HG02973 (cell line): Measurements from ENCODE around the gene COL27A1.

ENCODE experiments used
- ATAC-seq: cut with Tn5 transposase; IDR thresholded peaks from one replicate; pipeline ENCODE4 v1.9.1; 2021; ENCODE audit warnings: moderate library complexity; ENCODE audit not compliant: unreplicated experiment

COL27A1 gene

DNA sequence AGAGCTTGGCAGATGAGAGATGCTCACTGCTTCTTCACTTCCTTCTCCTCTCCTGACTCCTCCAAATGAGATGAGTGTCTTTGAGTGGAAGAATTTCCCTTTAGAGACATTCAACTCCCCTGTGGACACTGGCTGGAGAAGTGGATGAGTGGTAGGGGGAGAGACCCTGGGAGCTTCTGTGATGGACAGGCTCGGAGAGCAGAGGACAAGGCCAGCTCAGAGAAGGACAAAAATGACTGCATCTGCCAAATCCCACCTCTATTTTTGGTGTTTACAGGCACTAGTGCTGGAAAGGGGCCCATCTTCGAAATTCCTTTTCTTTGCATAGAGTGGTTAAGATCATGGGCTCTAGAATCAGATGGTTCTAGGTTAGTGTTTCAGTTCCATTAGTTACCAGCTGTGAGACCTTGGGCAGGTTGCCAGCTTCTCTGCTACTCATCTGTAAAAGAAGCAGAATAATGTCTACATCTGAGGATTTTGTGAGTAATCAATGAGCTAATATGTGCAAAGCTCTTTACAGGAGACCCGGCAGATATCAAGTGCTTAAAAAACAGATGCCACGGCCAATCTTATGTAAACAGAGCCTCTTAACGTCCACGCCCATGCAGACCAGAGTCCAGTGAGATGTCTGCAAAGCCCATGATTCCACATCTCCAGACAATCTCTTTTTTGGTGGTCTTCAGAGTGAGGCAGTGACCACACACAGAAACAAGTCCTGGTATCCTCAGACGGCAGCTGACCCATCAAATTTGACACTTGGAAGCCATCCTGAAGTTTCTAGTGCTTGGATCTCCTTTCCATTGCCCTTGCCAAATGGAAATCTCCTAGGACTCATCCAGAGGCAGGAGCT lies 13.6 kb upstream of the COL27A1 start:
- no peak for ATAC-seq

DNA sequence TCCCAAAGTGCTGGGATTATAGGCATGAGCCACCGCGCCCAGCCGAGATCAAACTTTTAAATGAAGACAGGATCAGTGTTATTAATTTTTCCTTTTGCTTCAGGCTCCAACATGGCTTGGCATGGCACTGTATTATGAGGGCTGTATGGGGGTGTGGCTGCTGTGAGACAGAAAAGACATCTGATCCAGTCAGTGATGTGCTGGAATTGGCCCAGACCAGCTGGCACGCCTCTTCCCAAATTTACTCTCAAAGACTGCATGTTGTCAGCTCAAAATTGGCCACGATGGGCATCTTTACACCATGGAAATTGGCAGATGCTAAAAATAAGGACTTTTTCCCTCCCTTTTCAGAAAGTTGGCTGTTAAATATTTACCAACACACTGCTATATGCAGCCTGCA lies 12.1 kb upstream of the COL27A1 start:
- ATAC-seq: no peak

DNA sequence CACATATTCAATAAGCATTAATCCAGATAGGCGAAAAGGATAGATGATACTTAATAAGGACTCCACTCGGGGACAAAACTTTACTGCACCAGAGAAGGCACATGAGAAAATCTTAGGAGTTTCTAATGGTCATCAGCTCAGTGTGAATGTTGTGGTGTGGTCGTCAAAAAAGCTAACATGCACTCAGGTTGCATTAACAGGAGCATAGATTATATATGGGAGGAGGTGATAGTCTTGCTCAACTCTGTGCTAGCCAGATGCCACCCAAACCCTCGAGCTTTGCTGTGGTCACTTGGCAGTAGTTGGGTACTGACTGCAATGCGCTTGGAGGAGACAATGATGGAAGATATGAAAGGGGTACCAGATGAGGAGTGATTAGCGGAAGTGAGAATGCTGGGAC lies 8.6 kb upstream of the COL27A1 start:
- no peak for ATAC-seq

DNA sequence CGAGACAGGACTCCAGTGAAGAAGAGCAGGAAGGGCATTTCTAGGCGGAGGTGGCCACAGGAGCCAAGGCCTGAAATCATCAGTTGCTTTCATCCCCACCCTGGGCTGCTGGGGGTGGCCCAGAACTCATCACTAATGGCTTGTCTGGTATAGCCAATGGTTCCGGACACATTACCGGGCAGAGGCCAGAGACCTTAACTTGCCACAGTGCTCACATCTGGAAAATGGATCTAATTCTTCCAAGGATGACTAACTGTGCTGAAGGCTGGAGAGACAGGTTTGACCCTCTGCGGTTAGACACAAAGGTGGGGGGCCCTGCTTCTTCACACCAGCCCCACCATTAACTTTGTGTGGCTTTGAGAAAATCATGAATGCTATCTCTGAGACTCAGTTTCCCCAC lies 6.2 kb upstream of the COL27A1 start:
- ATAC-seq: no peak

DNA sequence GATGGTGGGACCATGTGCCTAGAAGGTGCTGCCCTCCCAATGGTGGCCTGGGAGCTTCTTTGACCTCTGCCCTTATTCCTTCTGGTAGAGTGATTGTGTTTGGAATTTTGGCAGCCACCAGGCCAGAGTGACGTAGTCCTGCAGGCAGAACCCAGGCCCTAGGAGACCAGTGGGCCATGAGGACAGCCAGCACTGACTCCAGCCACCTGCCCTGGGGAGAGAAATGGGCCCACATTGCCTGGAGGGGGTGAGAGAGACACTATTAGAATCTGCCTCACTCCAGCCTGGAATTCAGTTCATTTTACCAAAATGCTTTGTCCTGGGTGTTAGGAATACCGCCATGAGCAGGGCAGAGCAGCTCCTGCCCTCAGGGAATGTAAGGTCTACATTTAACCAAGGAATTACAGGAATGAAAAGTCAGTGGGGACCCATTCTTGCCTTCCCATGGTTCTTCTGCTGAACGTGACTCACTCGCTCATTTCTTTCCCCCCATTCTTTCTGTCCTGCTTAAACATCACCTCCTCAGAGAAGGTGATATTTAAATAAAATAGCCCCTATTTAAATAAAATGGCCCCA lies 5.5 kb upstream of the COL27A1 start:
- ATAC-seq: no peak

DNA sequence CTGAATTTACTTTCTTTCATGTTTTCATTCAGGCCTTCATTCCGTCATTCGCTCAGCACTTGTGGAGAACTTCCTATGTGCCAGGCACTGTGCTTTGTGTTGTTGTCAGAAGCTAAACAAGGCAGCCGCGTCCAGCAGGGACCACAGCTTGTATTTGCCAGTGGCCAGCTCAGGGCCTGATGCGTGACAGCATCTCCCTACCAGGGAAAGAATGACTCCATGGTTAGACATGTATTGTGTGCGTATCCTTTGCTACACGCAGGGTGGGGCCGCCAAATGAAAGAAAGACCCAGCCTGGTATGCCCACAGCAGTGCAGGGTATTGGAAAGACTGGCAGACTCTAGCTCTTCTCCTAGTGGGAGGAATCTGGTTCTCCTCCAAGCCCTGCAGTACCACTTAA lies 4.7 kb upstream of the COL27A1 start:
- no peak for ATAC-seq

DNA sequence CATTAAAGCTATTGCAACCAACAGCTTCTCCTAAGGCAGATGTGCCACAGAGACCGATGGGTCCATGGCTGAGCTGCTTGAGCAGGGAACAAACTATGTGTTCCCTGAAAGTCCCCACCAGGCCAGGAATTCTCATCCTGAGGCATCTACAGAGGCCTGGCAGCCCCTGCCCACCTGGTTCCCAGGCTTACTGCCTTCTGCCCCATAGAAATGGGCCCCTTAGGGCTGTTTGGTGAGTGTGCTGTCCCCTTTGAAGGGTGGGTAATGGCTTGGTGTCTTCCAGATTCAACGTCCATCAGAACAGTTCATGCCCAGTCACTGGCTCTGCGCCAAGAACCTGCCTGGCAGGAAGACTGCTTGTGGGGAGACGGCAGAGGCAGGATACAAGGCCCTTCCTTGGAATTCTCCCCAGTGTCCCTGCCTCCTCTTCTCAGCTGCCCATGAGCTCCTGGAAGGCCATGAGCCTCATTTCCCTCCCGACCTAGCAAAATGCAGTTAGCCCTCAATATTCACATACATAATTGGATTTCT lies 3.8 kb upstream of the COL27A1 start:
- ATAC-seq: no peak

DNA sequence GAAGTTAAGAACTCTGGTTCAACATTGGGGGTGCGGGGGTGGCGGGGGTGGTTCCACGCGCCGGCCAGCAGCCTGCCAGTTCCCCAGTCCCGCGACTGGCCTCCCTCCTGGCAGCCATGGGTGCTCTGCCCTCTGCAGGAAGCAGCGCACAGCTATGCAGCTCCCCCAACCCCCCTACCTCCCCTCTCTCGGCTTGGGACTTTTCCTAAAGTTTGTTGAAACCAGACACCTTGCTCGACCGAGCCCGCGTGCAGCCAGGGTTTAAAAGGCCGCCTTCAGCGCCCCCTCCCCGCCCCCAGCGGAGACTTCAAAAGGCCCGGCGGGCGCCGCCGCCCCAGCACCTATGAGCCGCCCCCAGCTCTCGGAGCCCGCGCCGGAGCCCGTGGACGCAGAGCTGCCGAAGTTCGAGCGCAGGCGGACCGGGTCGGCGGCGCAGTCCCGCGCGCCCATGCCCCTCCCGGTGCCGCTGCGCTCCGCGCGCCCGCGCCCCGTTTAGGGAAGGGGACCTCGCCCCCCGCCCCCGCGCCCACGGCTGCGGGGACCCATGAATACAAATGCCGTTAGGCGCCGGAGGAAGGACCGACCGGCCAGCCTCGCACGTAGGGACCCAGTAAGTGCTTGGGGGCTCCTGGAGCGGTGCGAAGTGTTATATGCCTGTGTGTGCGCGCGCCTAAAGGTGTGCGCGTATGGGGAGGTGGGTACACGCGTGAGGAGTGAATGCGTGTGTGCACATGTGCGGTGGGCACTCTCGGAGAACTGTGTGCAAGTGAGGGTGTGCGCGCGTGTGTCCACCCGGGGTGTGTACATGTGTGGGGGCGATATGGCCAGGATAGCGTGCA lies 1.4 kb upstream of the COL27A1 start:
- no peak for ATAC-seq

DNA sequence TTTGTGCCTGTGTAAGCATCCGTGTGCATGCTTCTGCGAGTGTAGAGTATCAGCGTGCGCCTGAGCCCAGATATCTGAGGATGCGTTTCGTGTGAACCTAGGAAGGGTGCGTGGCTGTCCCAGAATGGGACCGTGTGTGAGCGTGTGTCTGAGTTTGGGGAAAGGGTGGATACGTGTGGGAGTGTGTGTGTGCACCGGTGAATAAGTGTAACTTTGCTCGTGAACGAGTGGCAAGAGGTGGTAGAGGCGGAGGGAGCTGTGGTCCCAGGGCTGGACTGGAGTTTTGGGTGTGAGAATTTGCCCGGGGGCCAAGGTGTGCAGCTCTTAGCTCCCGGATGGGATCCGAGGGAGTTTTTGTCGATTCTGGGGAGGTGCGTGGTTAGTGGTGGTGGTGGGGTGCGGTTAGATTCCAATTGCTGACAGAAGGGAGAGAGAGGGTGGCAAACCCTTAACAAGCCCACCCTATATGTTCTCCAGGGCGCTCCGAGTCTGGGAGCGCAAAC lies 686 bp upstream of the COL27A1 start:
- ATAC-seq: no peak

DNA sequence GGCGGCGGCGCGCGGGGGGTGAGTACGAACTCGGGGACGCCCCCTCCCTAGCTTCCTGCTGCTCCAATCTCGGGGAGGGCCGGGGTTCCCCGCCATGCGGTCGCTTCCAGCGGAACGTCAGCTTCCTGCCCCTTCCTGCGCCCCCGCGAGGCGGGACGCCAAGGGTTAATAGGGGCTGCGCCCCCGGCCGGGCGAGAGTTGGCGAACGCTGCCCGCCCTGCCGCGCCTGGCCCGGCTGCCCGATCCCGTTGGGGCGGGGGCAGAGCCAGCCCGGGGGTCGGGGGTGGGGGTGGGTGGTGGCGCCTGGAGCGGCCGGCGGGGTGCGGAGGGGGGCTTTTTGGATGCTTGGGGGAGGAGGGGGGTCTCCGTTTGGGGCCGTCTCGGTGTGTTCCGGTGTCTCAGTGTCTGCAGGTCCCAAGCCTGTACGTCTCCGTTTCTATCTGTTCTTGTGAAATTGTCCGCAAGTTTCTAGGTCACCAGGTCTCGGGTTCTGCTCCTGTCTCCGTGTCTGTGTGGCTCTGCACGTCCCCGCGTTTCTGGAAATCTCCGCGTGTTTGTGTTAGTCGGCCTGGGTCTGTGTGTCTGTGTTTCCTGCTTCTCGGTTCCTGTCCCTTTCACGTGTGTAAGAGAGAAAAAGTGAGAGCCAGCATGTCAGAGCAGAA lies 789 bp downstream of the COL27A1 start:
- ATAC-seq: no peak

DNA sequence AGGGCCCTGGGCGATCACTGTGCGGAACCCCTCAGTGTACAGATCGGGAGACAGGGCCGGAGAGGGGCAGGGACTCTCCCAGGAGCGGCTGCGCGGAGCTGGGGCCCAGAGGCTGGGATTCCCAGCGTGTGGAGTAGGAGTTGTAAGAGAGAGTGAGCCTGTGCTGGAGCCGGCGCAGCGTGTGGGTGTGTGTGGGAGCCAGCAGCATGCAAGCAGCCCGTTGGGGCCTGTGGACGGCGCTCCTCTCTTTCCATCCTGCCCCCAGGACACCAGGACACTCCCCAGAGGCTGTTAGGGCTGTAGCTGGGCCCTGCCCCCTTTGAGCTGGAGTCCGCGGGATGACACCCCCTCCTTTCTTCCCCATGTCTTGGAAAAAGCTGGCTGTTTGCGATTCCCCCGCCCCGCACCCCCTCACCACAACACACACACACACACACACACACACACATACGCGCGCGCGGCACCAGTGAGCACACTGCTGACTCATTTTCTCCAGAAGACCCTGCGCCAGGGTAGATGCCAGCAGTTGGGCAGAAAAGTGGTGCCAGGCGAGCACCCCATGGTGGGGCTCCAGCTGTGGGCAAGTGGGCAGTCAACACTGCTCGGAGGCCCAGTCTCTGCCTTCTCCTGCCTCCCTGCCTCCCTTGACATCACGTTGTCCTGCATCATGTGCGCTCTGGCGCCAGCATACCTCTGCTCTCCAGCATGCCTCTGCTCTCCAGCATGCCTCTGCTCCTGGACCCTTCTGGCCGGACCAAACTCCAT lies 1.5 kb downstream of the COL27A1 start:
- no peak for ATAC-seq

DNA sequence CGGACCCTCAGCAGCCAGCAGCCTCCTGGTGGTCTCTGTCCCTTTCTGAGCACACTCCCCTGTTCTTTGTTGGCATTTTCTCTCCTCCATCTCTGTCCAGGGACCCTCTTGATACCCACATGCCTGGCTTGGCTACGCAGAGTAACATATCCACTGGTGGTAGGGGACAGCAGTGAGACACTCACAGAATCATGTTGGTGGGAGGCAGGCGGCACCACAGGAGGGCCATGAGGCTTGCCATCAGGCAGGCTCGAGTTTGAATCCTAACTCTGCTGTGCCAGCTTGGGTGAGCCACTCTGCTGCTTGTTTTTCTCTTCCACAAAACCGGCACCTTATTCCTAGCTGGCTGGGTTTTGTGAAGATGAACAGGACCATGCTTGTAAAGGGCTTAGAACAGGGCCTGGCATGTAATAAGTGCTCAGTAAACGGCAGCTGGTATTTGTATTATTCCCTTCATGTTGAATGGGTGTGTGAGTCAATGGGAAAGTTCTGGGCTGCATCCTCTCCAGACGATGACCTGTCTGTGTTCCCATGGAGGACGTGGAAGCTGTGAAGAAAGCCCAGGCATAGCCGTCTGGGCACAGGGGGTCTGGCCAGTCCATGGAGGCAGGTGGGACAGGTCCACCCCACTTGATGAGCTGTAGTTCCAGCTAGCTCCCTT lies 2.3 kb downstream of the COL27A1 start:
- ATAC-seq: no peak

DNA sequence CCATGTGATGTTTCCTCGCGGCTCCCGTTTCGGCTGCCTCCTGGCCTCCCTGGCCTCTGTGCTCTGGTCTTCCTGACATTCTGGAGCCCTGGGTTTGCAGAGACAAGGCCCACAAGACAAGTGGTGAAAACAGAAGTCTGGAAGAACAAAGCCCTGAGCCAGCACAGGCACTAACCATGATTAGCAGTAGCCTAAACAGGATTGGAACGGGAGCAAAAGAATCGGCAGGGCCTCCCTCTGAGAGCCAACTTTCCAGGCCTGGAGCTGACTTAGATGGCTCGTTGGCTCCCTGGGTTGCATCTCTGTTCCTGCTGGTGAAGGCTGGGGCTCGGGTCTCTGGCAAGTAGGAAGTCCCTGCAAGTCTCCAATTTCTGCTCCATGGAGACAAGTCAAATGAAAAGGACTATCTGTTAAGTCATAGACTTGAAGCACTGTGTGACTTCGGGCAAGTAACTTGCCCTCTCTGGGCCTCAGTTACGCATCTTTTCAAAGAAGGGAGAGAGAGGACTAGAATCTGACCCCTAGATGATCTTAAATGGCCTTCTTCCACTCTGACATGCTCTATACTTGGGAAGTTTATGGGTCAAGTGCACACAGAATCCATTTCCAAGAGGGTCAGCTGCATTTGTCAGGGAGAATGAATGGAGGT lies 3.3 kb downstream of the COL27A1 start:
- ATAC-seq: no peak

DNA sequence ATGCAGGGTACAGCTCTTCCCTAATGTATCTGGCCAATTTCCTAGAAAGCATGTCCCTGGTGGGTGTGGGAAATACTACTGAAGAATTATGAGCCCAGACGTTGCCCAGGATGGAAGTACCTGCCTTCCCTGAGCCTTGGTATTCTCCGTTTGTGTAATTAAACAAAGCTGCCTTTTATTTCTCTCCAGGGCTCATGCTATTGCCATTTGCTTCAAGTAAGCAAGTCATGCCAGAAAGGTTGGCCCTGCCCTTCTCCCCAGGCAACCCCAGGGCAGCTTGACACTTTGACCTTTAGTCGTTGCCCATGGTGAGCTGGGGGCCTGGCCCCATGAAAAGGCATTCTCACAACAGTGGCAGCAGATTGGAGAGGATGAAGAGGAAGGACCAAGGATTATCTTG lies 4.4 kb downstream of the COL27A1 start:
- no peak for ATAC-seq

DNA sequence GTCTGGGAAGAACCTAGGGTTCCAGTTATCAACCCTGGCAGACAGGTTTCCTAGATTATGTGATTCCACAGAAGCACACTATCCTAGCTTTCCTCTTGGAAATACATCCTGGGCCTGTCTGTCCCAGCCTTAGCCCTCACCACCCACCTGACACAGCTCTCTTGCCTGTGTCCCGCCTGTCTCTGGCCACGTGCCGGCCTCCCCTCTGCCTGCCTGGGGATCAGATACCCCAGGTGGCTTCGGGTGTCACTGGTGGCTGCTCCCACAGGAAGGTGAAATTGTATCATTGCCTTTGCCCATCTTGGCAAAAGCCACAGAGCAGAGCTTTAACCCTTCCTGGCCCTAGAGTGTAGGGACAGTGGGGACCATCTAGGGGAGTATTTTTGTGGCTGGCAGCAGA lies 6.2 kb downstream of the COL27A1 start:
- no peak for ATAC-seq

DNA sequence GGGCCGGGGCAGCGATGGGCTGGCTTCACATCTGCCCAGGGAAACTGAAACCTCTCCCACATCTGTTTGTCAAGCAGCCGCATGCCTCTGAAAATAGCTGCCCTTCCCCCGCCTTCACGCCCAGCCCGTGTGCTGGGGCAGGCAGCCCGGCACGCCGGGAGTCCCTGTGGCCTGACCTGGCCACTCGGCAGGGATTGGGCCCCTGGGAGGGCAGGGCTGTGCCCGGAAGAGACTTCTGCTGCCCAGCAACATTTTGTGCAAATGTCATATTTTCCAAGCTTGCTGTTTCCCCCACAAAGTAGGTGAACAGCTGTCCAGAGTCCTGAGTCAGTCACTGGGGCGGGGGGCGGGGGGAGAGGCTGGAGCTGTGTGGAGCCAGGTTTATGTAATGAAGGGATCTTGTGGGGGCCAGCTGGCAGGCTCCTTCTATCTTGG lies 8.2 kb downstream of the COL27A1 start:
- no peak for ATAC-seq

DNA sequence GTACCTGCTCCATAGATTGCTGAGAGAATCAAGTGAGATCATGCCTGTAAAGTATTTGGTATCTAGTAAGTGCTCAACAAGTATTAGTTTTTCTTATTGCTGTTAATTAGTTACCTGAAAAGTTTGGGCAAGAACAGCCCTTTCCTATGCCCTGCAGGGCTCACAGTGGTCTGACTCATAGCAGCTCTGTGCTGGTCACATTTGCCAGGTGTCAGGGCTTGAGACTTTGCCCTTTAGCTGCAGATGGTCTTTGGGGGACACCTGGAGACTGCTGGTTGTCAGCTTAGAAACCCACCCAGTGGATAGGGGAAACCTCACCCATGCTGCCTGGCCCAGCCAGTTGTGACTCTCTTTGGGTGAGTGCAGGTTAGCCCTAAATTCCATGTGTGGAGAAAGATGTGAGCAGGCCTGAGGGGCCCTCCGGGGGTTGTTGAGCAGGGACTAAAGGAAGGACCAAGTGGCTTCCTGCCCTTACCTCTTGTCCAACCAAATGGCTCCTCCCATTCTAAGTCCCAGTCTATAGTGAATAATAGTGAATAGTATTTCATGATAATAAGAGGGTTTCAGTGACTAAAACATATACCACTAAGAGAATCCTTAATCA lies 9.0 kb downstream of the COL27A1 start:
- ATAC-seq: no peak

DNA sequence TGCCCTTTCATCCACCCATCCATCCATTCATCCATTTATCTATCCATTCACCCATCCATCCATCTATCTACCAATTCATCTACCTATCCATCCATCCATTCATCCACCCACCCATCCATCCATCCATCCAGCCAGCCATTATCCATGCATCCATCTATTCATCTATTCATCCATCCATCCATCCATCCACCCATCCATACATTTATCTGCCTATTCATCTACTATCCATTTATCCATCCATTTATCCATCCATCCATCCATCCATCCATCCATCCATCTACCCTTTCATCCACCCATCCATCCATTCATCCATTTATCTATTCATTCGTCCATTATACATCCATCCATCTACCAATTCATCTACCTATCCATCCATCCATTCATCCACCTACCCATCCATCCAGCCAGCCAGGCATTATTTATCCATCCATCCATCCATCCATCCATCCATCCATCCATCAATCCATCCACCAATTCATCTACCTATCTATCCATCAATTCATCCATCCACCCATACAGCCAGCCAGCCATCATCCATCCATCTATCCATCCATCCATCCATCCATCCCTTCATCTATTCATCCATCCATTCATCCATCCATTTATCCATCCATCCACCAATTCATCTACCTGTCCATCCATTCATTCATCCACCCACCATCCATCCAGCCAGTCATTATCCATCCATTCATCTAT lies 10.2 kb downstream of the COL27A1 start:
- ATAC-seq: no peak
